ENCODE results near the gene CACNA2D2.

Gene CACNA2D2

GRCh38 chr3:50503504-50504342 lies at the start of gene CACNA2D2:
Gene CACNA2D2 (minus strand): TSS chr3:50503634. CDS start chr3:50503423, 211 bp downstream.
- H3K4me1 ChIP-seq (ENCODE audit: control insufficient read depth in 5 of 5, insufficient read depth in 5 of 5, low read length in 5 of 5), result peaks cover 0 to 13% (median 12%) of the 10 kb centered on the region in 5 donors
- H3K27me3 ChIP-seq (ENCODE audit: control insufficient read depth in 5 of 5, insufficient read depth in 4 of 5, low read length in 5 of 5), result peaks cover 12 to 42% (median 27%) of the 10 kb centered on the region in 5 donors
- H3K4me3 ChIP-seq (ENCODE audit: low read depth in 1 of 5, low read length in 5 of 5), result peak within 1 kb of the TSS in 4 of 5 donors; percentile 32 to 59 (median 52)
- H3K9ac ChIP-seq (ENCODE audit: low read length in 5 of 5), result peak within 1 kb of the TSS in 1 of 5 donors; percentile 4
- H3K9me3 ChIP-seq (ENCODE audit: control insufficient read depth in 5 of 5, low read length in 5 of 5), result no peaks in the 10 kb centered on the region
- H3K36me3 ChIP-seq (ENCODE audit: control insufficient read depth in 5 of 5, insufficient read depth in 5 of 5, low read length in 5 of 5), result no peaks in the 10 kb centered on the region
- no peak within 1 kb of the TSS for H3K27ac ChIP-seq (ENCODE audit: low read depth, low read length)

- H3K27me3 ChIP-seq (ENCODE audit: control insufficient read depth in 5 of 5, insufficient read depth in 4 of 5, low read length in 5 of 5), result peaks cover 0 to 14% (median 4%) of the 10 kb centered on the region in 5 donors
- H3K4me3 ChIP-seq (ENCODE audit: low read depth in 1 of 5, low read length in 5 of 5), result no peak overlapping the region
- no peaks in the 10 kb centered on the region for H3K4me1 ChIP-seq (ENCODE audit: control insufficient read depth in 5 of 5, insufficient read depth in 5 of 5, low read length in 5 of 5)
- no peaks in the 10 kb centered on the region for H3K36me3 ChIP-seq (ENCODE audit: control insufficient read depth in 5 of 5, insufficient read depth in 5 of 5, low read length in 5 of 5)
- no peak overlapping the region for H3K9ac ChIP-seq (ENCODE audit: low read length in 5 of 5)
- no peak overlapping the region for H3K27ac ChIP-seq (ENCODE audit: low read depth, low read length)
- no peaks in the 10 kb centered on the region for H3K9me3 ChIP-seq (ENCODE audit: control insufficient read depth in 5 of 5, low read length in 5 of 5)
Measured at GRCh38 chr3:50552598-50552997, 49.2 kb upstream of the CACNA2D2 start.

GRCh38 chr3:50551681-50552435 lies 48.4 kb upstream of the CACNA2D2 start:
- H3K36me3 ChIP-seq (ENCODE audit: control insufficient read depth in 5 of 5, insufficient read depth in 5 of 5, low read length in 5 of 5), result no peaks in the 10 kb centered on the region
- H3K4me1 ChIP-seq (ENCODE audit: control insufficient read depth in 5 of 5, insufficient read depth in 5 of 5, low read length in 5 of 5), result no peaks in the 10 kb centered on the region
- H3K4me3 ChIP-seq (ENCODE audit: low read depth in 1 of 5, low read length in 5 of 5), result no peak overlapping the region
- H3K27me3 ChIP-seq (ENCODE audit: control insufficient read depth in 5 of 5, insufficient read depth in 4 of 5, low read length in 5 of 5), result peaks cover 0 to 14% (median 4%) of the 10 kb centered on the region in 5 donors
- H3K9me3 ChIP-seq (ENCODE audit: control insufficient read depth in 5 of 5, low read length in 5 of 5), result no peaks in the 10 kb centered on the region
- H3K9ac ChIP-seq (ENCODE audit: low read length in 5 of 5), result no peak overlapping the region
- H3K27ac ChIP-seq (ENCODE audit: low read depth, low read length), result no peak overlapping the region

- Histone ChIP-seq H3K9ac (ENCODE audit: low read length in 5 of 5) (no peak overlapping the region), H3K4me1 (ENCODE audit: control insufficient read depth in 5 of 5, insufficient read depth in 5 of 5, low read length in 5 of 5) (no peaks in the 10 kb centered on the region), H3K4me3 (ENCODE audit: low read depth in 1 of 5, low read length in 5 of 5) (no peak overlapping the region), H3K36me3 (ENCODE audit: control insufficient read depth in 5 of 5, insufficient read depth in 5 of 5, low read length in 5 of 5) (no peaks in the 10 kb centered on the region), H3K27ac (ENCODE audit: low read depth, low read length) (no peak overlapping the region), H3K9me3 (ENCODE audit: control insufficient read depth in 5 of 5, low read length in 5 of 5) (no peaks in the 10 kb centered on the region), H3K27me3 (ENCODE audit: control insufficient read depth in 5 of 5, insufficient read depth in 4 of 5, low read length in 5 of 5) (peaks cover 0 to 14% (median 2%) of the 10 kb centered on the region in 5 donors)
Measured at GRCh38 chr3:50551054-50551659, 47.7 kb upstream of the CACNA2D2 start.

GRCh38 chr3:50550079-50550736 lies 46.8 kb upstream of the CACNA2D2 start:
- Histone ChIP-seq H3K27me3 (ENCODE audit: control insufficient read depth in 5 of 5, insufficient read depth in 4 of 5, low read length in 5 of 5) (peaks cover 0 to 9% (median 2%) of the 10 kb centered on the region in 5 donors), H3K9ac (ENCODE audit: low read length in 5 of 5) (no peak overlapping the region), H3K4me1 (ENCODE audit: control insufficient read depth in 5 of 5, insufficient read depth in 5 of 5, low read length in 5 of 5) (no peaks in the 10 kb centered on the region), H3K4me3 (ENCODE audit: low read depth in 1 of 5, low read length in 5 of 5) (no peak overlapping the region), H3K36me3 (ENCODE audit: control insufficient read depth in 5 of 5, insufficient read depth in 5 of 5, low read length in 5 of 5) (no peaks in the 10 kb centered on the region), H3K9me3 (ENCODE audit: control insufficient read depth in 5 of 5, low read length in 5 of 5) (no peaks in the 10 kb centered on the region), H3K27ac (ENCODE audit: low read depth, low read length) (no peak overlapping the region)

GRCh38 chr3:50549226-50549625 lies 45.8 kb upstream of the CACNA2D2 start:
- Histone ChIP-seq H3K9me3 (ENCODE audit: control insufficient read depth in 5 of 5, low read length in 5 of 5) (no peaks in the 10 kb centered on the region), H3K4me3 (ENCODE audit: low read depth in 1 of 5, low read length in 5 of 5) (no peak overlapping the region), H3K27me3 (ENCODE audit: control insufficient read depth in 5 of 5, insufficient read depth in 4 of 5, low read length in 5 of 5) (peaks cover 0 to 6% (median 0%) of the 10 kb centered on the region in 5 donors), H3K9ac (ENCODE audit: low read length in 5 of 5) (no peak overlapping the region), H3K4me1 (ENCODE audit: control insufficient read depth in 5 of 5, insufficient read depth in 5 of 5, low read length in 5 of 5) (no peaks in the 10 kb centered on the region), H3K36me3 (ENCODE audit: control insufficient read depth in 5 of 5, insufficient read depth in 5 of 5, low read length in 5 of 5) (no peaks in the 10 kb centered on the region), H3K27ac (ENCODE audit: low read depth, low read length) (no peak overlapping the region)

GRCh38 chr3:50545781-50546180 lies 42.3 kb upstream of the CACNA2D2 start:
- no peak overlapping the region for H3K27ac ChIP-seq (ENCODE audit: low read depth, low read length)
- H3K4me3 ChIP-seq (ENCODE audit: low read depth in 1 of 5, low read length in 5 of 5), result no peak overlapping the region

GRCh38 chr3:50542177-50543034 lies 39.0 kb upstream of the CACNA2D2 start:
- no peak overlapping the region for H3K27ac ChIP-seq (ENCODE audit: low read depth, low read length)
- H3K9me3 ChIP-seq (ENCODE audit: control insufficient read depth in 5 of 5, low read length in 5 of 5), result no peaks in the 10 kb centered on the region
- H3K4me3 ChIP-seq (ENCODE audit: low read depth in 1 of 5, low read length in 5 of 5), result no peak overlapping the region
- peaks cover 0 to 9% (median 4%) of the 10 kb centered on the region in 5 donors for H3K27me3 ChIP-seq (ENCODE audit: control insufficient read depth in 5 of 5, insufficient read depth in 4 of 5, low read length in 5 of 5)
- H3K36me3 ChIP-seq (ENCODE audit: control insufficient read depth in 5 of 5, insufficient read depth in 5 of 5, low read length in 5 of 5), result no peaks in the 10 kb centered on the region
- no peak overlapping the region for H3K9ac ChIP-seq (ENCODE audit: low read length in 5 of 5)
- no peaks in the 10 kb centered on the region for H3K4me1 ChIP-seq (ENCODE audit: control insufficient read depth in 5 of 5, insufficient read depth in 5 of 5, low read length in 5 of 5)

More at GRCh38 chr3:50545781-50546180, 42.3 kb upstream of the CACNA2D2 start:
- Histone ChIP-seq H3K9ac (ENCODE audit: low read length in 5 of 5) (no peak overlapping the region), H3K36me3 (ENCODE audit: control insufficient read depth in 5 of 5, insufficient read depth in 5 of 5, low read length in 5 of 5) (no peaks in the 10 kb centered on the region), H3K9me3 (ENCODE audit: control insufficient read depth in 5 of 5, low read length in 5 of 5) (no peaks in the 10 kb centered on the region), H3K4me1 (ENCODE audit: control insufficient read depth in 5 of 5, insufficient read depth in 5 of 5, low read length in 5 of 5) (no peaks in the 10 kb centered on the region), H3K27me3 (ENCODE audit: control insufficient read depth in 5 of 5, insufficient read depth in 4 of 5, low read length in 5 of 5) (no peaks in the 10 kb centered on the region)
